NCI-H82 (cell line): ENCODE measurements around the gene CD82.
A peak's percentile ranks its signal among the peaks of the same experiment; 100 is the strongest.

ENCODE experiments used
- DNase-seq: peaks from one replicate; lab custom pipeline; 2025; lab: John Stamatoyannopoulos, UW

The CD82 gene

DNA sequence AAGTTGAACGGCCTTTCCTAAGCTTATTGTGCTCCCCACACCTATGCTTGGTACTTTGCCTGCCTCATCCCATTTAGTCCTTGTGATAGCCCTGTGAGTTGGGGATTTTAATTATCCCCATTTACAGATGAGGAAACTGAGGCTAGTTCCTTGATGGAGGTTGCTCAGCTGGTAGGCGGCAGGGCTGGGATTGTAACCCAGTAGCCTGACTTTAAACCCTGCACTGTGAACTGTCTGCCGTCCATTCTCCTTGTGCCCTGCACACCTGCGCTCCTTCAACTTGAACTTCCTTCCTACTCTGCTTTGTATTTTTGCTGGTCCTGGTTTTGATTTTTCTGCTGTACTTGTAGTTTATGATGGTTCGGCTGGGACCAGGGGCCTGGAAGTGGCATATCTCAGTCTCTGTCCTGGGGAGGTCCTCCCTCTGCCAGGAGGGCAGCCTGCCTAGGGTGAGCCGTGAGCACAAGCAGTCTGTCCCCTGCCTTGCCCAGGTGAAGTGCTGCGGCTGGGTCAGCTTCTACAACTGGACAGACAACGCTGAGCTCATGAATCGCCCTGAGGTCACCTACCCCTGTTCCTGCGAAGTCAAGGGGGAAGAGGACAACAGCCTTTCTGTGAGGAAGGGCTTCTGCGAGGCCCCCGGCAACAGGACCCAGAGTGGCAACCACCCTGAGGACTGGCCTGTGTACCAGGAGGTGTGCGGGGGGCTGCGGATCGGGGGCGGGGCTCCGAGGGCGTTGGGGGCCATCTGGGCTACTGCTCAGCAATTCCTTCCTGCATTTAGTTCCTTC is 52.4 kb downstream of the CD82 start:
- no peak for DNase-seq

DNA sequence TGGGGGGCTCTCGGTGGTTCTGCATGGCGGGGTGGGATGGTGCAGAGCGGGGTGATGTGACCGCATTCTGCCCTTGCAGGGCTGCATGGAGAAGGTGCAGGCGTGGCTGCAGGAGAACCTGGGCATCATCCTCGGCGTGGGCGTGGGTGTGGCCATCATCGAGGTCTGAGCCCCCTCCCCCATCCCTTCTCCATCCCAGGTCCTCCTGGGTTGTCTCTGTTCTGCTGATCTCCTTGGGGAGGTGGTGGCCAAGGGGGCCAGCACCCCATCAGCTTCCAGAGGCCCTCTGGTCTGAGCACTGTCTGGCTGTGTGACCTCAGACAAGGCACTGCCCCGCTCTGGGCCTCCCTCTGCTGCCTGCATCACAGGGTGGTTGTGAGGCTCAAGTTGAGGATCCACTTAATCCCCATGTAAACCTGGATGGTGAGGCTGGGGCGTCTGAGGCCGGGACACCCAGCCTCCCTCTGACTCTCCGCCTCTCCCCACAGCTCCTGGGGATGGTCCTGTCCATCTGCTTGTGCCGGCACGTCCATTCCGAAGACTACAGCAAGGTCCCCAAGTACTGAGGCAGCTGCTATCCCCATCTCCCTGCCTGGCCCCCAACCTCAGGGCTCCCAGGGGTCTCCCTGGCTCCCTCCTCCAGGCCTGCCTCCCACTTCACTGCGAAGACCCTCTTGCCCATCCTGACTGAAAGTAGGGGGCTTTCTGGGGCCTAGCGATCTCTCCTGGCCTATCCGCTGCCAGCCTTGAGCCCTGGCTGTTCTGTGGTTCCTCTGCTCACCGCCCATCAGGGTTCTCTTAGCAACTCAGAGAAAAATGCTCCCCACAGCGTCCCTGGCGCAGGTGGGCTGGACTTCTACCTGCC is 53.3 kb downstream of the CD82 start:
- DNase-seq, result no peak

DNA sequence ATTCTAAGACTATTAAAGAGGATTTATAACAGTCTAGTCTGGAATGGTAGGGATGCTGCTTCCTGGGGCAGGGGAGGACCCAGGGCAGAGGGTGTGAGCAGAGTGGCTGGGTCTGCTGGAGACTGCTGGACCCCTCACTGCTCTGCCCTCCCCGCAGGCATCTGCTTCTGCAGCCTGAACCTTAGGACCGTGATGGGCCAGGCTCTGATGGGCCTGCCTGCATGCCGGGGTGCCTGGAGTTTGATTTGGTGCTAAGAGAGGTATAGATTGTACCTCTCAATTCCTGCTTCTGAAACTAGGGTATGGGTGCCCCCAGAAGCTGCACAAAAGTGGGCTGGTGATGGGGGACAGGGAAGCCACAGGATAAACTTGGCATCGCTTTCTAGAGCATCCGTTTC is 54.9 kb downstream of the CD82 start:
- no peak for DNase-seq

DNA sequence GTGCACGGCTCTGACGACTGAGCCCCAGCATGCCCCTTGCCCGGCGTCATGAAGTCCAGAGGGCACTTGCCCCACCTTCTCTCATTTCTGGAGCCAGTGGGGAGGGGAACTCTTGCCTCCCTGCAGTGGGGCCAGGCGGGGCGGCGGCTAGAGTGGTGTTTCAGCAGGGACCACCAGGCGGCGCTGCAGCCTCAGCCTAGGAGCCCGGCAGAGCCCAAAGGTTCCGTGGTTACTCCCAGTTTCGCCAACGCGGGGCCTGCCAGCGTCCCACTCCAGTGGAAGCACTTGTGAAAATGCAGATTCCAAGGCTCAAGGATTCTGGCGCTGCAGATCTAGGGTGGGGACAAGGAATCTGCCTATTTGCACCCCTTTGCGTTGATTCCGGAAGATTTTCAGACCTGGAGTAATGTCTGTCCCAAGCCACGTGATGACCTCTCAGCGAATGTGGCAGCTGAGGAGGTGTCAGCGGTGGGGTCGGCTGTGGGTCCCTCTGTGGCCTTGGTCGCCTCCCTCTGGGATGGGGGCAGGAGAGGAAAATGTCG is 55.7 kb downstream of the CD82 start:
- DNase-seq, result peak; percentile 84

DNA sequence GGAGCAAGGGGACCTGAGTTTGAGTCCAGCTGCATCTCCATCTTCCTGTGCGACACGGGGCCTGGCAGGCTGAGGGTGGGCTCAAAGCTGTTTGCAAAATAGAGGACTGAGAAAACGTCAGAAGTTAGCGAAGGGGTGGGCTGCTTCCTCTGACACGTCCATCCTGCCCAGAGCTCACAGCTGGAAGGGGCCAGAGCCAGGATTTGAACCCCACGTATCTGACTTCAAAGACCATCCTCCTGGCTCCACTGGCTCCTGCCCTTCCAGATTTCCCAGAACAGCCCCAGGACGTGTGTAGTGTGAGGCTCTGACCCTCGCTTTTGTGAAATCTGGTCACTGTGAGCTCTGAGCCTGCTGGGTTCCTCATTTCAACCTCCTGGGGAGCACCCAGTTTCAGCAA is 56.3 kb downstream of the CD82 start:
- DNase-seq, result no peak

DNA sequence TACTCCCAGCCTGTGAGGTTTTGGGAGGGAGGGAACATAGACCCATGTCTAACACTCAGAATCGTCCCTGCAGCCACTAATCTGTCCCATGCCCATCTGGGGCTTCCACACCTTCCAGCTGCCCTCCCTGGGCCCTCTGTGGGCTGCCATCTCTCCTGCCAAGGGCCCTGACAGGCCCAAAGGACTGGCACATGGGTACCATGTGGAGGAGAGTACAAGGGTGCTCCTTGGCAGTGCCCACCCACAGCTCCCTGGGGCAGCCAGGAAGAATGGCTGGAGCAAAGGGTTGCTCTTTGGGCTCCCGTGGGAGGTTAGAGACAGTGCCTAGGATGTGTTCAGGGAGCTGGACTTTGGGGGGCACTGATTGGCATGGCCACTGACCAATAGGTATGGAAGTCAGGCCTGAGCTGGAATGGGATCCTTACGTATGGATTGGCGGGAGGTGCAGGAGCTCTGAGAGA is 56.8 kb downstream of the CD82 start:
- no peak for DNase-seq

DNA sequence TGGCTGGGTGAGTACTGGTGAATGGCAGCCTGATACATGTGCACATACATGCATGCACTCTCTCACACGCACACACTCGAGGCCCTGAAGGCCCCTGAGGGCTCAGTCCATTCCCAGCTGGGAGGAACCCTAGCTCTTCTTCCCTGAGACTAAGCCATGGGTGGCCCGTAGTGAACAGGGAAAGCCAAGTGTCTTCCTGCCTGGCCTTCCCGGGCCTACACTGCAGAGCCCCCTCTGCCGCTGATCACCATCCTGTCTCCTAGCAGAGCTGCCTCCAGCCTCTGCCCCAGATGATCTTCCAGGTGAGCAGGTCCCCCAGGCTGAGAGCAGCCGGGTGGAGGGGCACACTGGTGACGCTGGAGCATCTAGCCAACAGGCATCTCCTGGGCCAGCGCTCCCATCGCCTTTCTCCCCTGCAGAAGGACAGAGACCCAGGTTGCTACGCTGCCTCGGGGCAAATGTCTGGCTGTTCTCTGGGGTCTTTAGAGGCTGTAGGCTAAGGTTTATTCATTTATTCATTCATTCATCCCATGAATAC is 57.3 kb downstream of the CD82 start:
- DNase-seq, result no peak

DNA sequence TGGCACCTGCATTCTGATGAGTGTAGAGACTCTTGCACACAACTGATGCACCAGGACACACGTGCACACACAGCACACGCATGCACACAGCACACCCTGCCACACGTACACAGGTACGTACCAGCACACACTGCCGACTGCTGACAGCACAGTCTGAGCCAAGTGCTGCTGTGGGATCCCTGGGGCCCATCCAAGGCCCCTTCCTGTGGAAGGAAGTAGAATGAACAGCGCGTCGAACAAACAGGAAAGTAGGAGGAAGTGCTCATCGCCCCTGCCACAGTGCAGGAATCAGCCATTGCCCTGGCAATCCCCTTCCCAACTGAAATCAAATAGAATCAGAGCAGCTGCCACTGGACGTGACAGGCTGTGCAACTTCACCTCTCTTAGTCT is 57.9 kb downstream of the CD82 start:
- no peak for DNase-seq

DNA sequence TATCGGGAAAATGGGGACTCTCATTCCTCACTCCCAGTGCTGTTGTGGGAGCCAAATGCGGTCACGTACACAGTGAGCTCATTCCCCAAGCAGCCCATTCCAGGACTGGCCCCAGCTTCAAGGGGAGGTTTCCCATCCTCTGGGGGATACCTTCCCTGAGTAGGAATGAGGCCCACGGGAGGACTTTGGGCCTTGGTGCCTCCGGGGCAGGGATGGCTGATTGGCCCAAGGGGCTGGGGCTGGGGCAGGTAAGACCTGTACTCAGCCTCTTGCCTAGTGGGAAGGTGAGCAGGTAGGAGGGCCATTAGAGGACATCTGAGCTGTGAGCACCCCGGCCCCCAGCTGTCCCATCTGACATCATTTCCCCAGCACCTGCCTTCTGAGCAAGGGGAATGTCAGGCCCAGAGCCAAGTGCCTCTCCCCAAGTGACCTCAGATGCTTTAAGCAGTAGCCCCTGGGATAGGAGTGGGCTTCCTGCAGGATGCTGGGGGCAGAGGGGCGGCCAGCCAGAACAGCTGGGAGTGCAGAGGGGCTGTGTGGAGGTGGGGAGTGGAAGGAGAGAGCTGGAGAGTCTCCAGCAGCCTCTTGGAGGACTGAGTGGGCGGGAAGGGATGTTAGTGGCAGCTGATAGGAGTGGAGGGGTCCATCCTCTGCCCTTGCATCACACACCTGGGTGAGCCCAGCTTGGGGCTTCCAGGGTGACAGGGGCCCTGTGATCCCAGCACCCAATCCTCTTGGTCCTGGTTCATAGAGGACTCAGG is 58.4 kb downstream of the CD82 start:
- no peak for DNase-seq

DNA sequence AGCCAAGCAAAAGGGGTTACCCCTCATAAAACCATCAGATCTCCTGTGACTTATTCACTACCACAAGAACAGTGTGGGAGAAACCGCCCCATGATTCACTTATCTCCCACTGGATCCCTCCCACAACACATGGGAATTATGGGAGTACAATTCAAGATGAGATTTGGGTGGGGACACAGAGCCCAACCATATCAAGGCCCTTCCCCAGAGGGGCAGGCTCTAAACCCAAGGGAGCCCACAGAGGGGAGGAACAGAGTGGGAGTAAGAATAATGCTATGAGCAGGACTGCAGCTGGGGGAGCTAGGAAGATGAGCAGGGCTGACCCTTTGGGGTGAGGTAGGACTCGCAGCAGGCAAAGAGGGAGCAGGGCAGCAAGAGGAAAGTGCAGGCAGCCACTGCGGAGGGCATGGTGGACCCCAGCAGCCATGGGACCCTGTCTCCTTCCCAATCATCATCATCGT is 59.3 kb downstream of the CD82 start:
- DNase-seq, result no peak

DNA sequence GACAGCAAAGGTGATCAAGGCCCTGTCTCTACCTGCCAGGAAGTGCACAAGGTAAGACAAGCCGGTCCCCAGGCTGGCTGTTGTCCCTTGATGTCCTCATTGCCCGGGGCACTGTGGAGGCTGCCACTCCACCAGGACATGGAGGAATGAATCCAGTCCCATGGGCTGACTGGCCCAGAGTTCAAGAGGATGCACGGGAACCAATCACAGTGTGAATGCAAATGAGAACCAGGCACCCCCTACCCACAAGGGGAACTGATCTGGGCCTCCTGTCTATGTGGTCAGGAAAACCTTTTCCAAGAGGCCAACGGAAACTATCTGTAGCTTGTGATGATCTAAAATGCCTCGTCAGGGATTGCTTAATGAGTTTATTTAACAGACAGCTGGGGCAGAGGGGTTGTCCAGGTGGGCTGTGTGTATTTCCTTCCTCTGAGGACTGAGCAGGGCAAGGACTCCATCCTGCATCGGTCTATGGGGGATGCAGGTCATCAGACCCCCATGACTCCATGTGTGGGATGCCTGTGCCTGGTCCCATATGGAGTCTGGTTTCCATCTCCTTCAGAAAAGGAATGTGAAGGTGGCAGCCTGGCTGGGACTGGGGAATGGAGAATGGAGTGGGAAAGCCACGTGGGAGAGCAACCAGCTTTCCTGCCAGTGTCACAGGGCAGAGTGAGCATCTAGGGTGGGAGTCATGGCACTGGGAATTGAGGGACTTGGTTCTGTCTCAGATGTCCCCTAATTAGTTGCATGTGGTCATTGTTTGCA is 60.5 kb downstream of the CD82 start:
- no peak for DNase-seq

DNA sequence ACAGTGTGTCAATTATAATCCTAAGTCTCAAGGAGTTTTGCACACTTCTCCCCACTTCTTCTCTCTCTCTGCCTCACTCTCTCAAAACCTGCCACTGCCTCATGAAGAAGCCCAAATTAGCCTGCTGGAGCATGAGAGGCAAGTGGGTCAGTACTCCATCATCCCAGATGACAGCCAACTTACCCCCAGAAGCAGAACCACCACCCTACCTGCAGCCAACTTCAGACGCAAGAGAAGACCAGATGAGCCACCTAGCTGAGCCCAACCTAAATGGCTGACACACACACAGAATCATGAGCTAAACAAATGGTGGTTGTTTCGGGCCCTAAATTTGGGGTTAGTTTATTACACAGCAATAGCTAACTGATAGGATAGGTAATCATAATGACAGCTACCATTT is 61.2 kb downstream of the CD82 start:
- no peak for DNase-seq

DNA sequence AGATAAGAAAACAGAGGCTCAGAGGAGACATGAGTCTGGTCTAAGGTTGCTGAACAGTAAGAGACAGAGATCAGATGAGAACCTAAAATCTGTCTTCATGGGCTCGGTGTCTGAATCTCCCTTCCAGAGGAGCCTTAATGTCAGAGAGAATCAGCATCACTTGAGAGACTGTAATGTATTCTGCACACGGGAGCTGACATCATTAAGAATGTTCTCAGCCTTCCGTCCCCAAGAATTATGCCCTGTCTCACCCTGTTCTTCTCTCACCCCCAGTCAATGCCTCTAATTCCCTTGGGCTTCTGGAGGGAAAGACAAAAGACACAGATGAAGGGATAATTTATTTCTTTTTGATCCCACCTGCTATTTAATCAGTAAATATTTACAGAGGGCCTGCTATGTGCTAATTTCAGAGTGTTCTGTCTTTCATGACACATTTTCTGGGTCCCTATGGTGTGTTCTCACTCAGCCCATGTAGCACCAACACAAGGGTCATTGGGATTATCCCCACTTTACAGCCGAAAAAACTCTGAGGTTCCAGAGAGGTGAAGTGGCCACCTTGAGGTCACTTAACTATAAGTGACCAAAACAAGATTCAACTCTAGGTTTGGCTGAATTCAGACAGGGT is 61.8 kb downstream of the CD82 start:
- no peak for DNase-seq

DNA sequence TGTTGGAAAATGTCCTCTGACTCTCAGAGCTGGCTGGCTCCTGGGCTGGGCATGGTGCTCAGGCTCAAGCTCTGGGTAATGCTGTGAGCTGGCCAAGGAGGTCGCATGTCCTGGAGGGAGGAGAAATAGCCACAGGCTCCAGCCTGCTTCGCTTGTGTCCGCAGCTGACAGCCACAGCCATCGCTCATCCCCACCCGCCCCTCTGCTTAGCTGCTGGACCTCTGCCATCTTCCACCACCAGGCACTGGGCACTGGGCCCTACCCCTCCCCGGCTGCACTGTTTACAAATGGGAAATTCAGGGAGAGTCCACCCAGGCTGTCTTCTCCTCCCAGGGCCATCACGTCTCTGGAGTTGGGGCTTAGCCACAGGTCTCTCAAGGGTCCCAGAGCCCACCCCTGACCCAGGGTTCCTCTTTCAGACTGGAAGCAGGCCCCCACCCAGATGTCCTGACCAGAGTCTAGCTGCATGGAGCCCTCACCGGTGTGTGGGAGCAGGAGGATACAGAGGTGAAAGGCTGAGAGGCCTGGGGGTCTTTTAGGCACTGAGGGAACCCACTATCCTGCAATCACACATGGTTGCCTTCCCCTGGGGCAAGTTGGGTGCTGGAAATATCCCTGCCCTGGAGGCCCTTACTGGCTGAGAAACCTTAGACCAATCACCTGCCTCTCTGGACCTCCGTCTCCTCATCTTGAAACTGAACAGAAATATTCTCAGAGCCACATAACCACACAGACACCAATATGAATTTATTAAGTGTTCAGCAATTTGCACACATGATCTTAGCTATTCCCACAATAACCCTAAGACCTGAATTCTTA is 62.7 kb downstream of the CD82 start:
- DNase-seq, result no peak

DNA sequence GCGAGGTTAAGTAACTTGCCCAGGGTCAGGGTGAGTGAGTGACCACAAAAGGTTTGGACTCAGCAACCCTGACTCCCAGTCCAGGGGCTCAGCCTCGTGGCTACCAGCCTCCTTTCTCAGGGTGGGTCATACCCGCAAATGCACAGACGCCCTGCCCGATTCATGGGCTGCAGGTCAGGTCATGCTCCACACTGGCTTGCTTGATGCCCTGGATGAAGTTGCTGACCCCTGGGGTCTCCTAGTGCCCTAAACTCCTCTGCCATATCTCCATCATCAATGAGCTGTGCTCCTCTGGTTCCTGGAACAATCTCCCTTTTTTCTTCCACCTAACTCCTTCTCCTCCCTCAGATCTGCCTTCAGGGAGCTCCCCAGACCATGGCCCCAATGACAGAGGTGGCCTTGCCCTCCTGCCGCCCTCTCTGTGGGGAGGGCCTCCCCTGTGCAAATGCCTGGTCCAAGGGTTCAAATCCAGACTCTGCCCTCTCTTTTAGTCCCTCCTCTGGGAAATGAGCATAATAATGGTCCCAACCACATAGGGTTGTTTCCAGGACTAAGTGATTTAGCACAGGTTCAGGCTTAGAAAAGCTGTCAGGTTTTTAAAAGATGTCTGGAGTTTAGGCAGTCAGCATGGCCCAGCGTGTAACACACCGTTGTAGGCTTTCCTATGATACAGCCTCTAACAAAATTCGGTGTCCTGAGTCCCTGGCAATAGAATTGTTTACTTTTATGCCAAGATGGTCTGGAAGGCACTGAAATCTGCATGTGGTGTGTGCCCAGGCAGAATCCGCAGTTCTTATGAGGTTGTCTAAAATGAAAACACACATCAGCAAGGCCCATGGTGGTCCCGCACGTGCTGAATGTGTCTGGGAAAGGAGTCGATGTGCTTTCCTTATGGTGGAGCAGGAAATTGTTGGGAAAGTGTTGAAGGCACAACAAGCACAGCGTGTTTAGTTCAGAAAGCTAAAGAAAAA is 63.6 kb downstream of the CD82 start:
- no peak for DNase-seq

DNA sequence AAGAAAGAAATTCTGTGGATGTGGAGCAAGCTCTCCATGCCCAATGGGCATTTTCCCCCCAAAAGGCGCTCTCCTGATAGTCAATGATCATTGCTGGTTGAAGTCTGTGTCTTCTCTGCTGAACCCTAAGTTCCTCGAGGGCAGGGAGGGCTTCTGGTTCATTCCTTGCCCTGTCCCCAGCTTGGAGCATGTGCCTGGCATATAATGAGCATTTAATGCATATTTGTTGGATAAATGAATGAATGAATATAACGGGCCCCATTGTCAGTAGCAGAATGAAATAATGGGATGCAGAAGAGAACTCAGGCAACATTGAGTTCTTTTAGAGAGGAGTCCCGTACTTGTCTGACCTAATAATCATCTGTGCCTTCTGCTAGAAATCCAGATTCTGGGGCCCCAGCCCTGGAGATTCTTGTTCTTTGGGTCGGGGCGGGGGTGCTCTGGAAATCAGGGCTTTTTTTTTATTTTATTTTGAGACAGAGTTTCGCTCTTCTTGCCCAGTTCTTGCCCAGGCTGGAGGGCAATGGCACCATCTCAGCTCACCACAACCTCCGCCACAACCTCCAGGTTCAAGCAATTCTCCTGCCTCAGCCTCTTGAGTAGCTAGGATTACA is 64.4 kb downstream of the CD82 start:
- no peak for DNase-seq

DNA sequence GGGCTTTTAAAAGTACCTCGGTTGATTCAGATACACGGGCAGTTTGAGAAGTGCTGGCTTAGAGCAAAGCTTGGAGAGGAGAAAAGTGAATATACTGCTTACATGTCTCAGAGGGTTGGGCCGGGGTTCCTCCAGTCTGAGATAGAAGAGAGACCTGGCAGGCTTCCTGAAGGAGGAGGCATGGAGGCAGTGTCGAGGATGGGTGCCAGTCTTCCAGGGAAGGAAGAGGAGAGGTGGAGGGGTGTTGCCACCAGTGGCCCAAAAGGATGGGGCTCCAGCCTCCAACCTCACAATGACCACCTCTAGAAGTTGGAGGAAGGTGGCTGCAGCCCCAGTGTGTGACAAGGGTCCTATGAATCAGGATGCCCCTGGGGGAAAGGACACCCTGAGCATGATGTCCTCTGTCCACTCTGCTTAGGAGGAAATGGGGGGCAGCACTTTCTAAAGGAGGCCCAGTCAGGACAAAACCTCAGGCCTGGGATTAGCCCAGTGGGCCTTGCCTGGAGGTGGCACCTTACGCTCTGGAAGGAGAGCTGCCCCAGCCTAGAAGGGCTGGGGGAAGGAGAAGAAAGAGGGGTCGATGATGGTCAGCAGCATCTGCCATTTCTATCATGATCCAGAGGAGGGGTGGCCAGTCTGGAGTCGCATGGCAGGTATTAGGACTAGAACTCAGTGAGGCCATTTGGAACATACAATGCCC is 65.2 kb downstream of the CD82 start:
- no peak for DNase-seq
